HCT116 (cell line): ENCODE results near the gene GPX1.

ENCODE experiments used
- SRF ChIP-seq: IDR thresholded peaks from 2 replicates; pipeline ENCODE4 v1.6.1; 2012; ENCODE audit warnings: low read depth
- TF ChIP-seq, protein P1 (sequence below), 3 experiments: fragments of 200-600 bp in 1 of 3; sonication (generic) in 1 of 3; IDR thresholded peaks in 2 of 3; conservative IDR thresholded peaks in 1 of 3; 2 replicates each; pipeline ENCODE4 v1.5.1; 2012 to 2017; ENCODE audit warnings: low read depth in 2 of 3, low read length in 2 of 3, antibody characterized with exemption in 1 of 3, borderline replicate concordance in 1 of 3, control low read depth in 1 of 3, mild to moderate bottlenecking in 1 of 3, mixed read lengths in 1 of 3, mixed run types in 1 of 3, moderate library complexity in 1 of 3; ENCODE audit not compliant: insufficient read depth in 1 of 3

DNA sequence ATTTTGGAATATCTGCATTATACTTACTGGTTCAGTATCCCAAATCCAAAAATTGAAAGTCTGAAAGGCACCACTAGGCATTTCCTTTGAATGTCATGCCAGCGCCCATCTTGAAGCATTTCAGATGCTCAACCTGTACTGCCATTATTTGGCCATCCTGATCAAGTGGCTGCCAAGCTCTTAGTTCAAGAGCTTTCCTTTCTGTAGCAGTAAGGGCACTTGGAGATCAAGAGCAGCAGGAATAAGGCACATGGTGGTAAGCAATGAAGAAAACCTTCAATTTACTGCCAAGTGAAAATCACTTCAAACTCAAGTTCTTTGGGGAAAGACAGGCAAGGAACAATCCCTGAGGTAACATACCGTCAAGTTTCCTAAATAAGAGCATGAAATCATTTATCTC lies 43.6 kb upstream of the GPX1 start:
- TF ChIP-seq, protein P1, sequence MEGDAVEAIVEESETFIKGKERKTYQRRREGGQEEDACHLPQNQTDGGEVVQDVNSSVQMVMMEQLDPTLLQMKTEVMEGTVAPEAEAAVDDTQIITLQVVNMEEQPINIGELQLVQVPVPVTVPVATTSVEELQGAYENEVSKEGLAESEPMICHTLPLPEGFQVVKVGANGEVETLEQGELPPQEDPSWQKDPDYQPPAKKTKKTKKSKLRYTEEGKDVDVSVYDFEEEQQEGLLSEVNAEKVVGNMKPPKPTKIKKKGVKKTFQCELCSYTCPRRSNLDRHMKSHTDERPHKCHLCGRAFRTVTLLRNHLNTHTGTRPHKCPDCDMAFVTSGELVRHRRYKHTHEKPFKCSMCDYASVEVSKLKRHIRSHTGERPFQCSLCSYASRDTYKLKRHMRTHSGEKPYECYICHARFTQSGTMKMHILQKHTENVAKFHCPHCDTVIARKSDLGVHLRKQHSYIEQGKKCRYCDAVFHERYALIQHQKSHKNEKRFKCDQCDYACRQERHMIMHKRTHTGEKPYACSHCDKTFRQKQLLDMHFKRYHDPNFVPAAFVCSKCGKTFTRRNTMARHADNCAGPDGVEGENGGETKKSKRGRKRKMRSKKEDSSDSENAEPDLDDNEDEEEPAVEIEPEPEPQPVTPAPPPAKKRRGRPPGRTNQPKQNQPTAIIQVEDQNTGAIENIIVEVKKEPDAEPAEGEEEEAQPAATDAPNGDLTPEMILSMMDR (IDR thresholded peaks at IDR 0.05 in 2 of 3, conservative IDR thresholded peaks at IDR 0.05 in 1 of 3; ENCODE audit: borderline replicate concordance in 1 of 3, insufficient read depth in 1 of 3, low read depth in 2 of 3, low read length in 2 of 3) = no peak
- TF ChIP-seq SRF = no peak
